Measurements from ENCODE around the gene IRF2BP2.
"Not testable (repeated sequence)": the region's sequence is repeated elsewhere in the genome, so short reads cannot be mapped to it uniquely, and the experiment has no call there.

The IRF2BP2 gene

GRCh38 chr1:234634922-234635321 is 24.9 kb upstream of the IRF2BP2 start:
- not testable (repeated sequence) for DNase-seq (ENCODE audit: extremely low read depth in 1 of 2, low read depth in 1 of 2)

GRCh38 chr1:234634387-234634786 is 24.4 kb upstream of the IRF2BP2 start:
- no peak for DNase-seq (ENCODE audit: extremely low read depth in 1 of 2, low read depth in 1 of 2)

- no peak for DNase-seq (ENCODE audit: extremely low read depth in 1 of 2, low read depth in 1 of 2)
Observed at GRCh38 chr1:234633246-234634003, 23.4 kb upstream of the IRF2BP2 start.

GRCh38 chr1:234632225-234632624 is 22.2 kb upstream of the IRF2BP2 start:
- DNase-seq (ENCODE audit: extremely low read depth in 1 of 2, low read depth in 1 of 2), result no peak

GRCh38 chr1:234631721-234632125 is 21.7 kb upstream of the IRF2BP2 start:
- DNase-seq (ENCODE audit: extremely low read depth in 1 of 2, low read depth in 1 of 2), result no peak

GRCh38 chr1:234629026-234629425 is 19.0 kb upstream of the IRF2BP2 start:
- no peak for DNase-seq (ENCODE audit: extremely low read depth in 1 of 2, low read depth in 1 of 2)

GRCh38 chr1:234628089-234628488 is 18.1 kb upstream of the IRF2BP2 start:
- DNase-seq (ENCODE audit: extremely low read depth in 1 of 2, low read depth in 1 of 2), result no peak

- no peak for DNase-seq (ENCODE audit: extremely low read depth in 1 of 2, low read depth in 1 of 2)
Observed at GRCh38 chr1:234627009-234627950, 17.3 kb upstream of the IRF2BP2 start.

- no peak for DNase-seq (ENCODE audit: extremely low read depth in 1 of 2, low read depth in 1 of 2)
Observed at GRCh38 chr1:234626391-234626790, 16.4 kb upstream of the IRF2BP2 start.

GRCh38 chr1:234624724-234625117 is 14.7 kb upstream of the IRF2BP2 start:
- DNase-seq (ENCODE audit: extremely low read depth in 1 of 2, low read depth in 1 of 2), result no peak

- DNase-seq (ENCODE audit: extremely low read depth in 1 of 2, low read depth in 1 of 2), result no peak
Observed at GRCh38 chr1:234621657-234622335, 11.8 kb upstream of the IRF2BP2 start.

GRCh38 chr1:234621127-234621468 is 11.1 kb upstream of the IRF2BP2 start:
- no peak for DNase-seq (ENCODE audit: extremely low read depth in 1 of 2, low read depth in 1 of 2)

GRCh38 chr1:234620272-234621126 is 10.5 kb upstream of the IRF2BP2 start:
- DNase-seq (ENCODE audit: extremely low read depth in 1 of 2, low read depth in 1 of 2), result no peak

GRCh38 chr1:234619794-234620247 is 9.8 kb upstream of the IRF2BP2 start:
- DNase-seq (ENCODE audit: extremely low read depth in 1 of 2, low read depth in 1 of 2), result no peak

- no peak for DNase-seq (ENCODE audit: extremely low read depth in 1 of 2, low read depth in 1 of 2)
Observed at GRCh38 chr1:234619071-234619480, 9.1 kb upstream of the IRF2BP2 start.

GRCh38 chr1:234618737-234619049 is 8.7 kb upstream of the IRF2BP2 start:
- no peak for DNase-seq (ENCODE audit: extremely low read depth in 1 of 2, low read depth in 1 of 2)

- DNase-seq (ENCODE audit: extremely low read depth in 1 of 2, low read depth in 1 of 2), result no peak
Observed at GRCh38 chr1:234617986-234618736, 8.2 kb upstream of the IRF2BP2 start.

GRCh38 chr1:234617131-234617985 is 7.4 kb upstream of the IRF2BP2 start:
- DNase-seq (ENCODE audit: extremely low read depth in 1 of 2, low read depth in 1 of 2), result no peak

- no peak for DNase-seq (ENCODE audit: extremely low read depth in 1 of 2, low read depth in 1 of 2)
Observed at GRCh38 chr1:234616644-234617043, 6.7 kb upstream of the IRF2BP2 start.
